ENCODE results near the gene ZFP42. TPM values are rescaled to one million over a fixed set of nuclear protein-coding genes. Genes with fewer than 3 reads are reported as not detected.

ZFP42 gene
- total and polyA plus RNA-seq, 11 donors: 0.25 TPM; not detected in 10

Other genes starting within 250 kb of the ZFP42 start
- not detected for gene TRIML2, start 113.8 kb downstream of the ZFP42 start, total RNA-seq
- not detected for gene TRIML2, start 113.8 kb downstream of the ZFP42 start, polyA plus RNA-seq
- not detected for gene TRIML1, start 143.7 kb downstream of the ZFP42 start, total RNA-seq
- not detected for gene TRIML1, start 143.7 kb downstream of the ZFP42 start, polyA plus RNA-seq